Lower leg skin (tissue), 3 donors: Measurements from ENCODE around the gene HMGCS1.

Experiments used
- CTCF ChIP-seq, 3 donors: fragments of 450-650 bp; IDR thresholded peaks; one replicate each; pipeline ENCODE4 v1.5.1; 2016; ENCODE audit warnings: antibody characterized with exemption in 3 of 3, mild to moderate bottlenecking in 3 of 3, moderate library complexity in 2 of 3
- POLR2A ChIP-seq, 2 donors: fragments of 450-650 bp; IDR thresholded peaks; one replicate each; pipeline ENCODE4 v1.6.1; 2016 to 2017; ENCODE audit warnings: antibody characterized with exemption in 2 of 2, mild to moderate bottlenecking in 1 of 2, moderate library complexity in 1 of 2

DNA sequence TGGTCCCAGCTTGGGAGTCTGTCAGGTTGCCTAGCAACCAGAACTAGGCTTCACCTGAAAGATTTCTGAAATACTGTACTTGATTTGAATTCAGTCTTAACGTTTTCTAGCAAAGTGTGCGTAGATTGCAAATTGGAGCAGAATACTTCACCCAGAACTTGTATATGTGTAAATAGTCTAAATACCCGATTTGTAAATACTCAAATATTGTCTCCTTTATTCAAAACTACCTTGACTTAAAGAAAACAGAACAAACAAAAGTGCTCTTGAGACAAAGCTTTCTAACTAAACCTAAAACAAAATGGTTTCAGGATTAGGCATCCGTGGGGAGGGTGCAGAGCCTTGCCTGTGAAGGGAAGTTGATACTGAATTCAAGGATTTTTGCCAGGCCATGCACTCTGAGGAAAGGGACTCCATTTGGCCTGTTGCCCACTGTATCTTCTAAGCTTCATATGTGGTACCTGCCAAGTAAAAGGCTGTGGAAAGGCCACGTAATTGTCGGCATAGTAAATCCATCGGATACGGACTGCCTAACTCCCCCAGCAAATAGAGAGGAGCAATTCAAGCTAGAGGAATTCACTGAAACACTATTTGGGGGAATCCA lies 744 bp upstream of the HMGCS1 start:
- TF ChIP-seq CTCF (IDR thresholded peaks at IDR 0.05) (no peak), POLR2A (IDR thresholded peaks at IDR 0.05) (no peak)
